Neural crest cell (in vitro differentiated cells): Measurements from ENCODE around the gene CTNNB1. TPM values are rescaled to one million over a fixed set of nuclear protein-coding genes. Genes with fewer than 3 reads are reported as not detected.

Source experiments
- DNase-seq: peaks from one replicate; pipeline ENCODE4 v3.0.0; 2021; ENCODE audit warnings: low read depth, mixed read lengths, low spot score
- H3K27ac Mint-ChIP-seq: one replicate; pipeline ENCODE4 v1.8.0; 2021; ENCODE audit warnings: mild to moderate bottlenecking, mixed read lengths; ENCODE audit not compliant: unreplicated experiment
- H3K27me3 Mint-ChIP-seq: 2 replicates; pipeline ENCODE4 v1.8.0; 2021; ENCODE audit warnings: low read depth, mild to moderate bottlenecking, mixed read lengths
- H3K36me3 Mint-ChIP-seq: 2 replicates; pipeline ENCODE4 v1.8.0; 2021; ENCODE audit warnings: low read depth, mild to moderate bottlenecking, mixed read lengths
- H3K4me1 Mint-ChIP-seq: 2 replicates; pipeline ENCODE4 v1.8.0; 2021; ENCODE audit warnings: mixed read lengths
- H3K4me3 Mint-ChIP-seq: one replicate; pipeline ENCODE4 v1.8.0; 2021; ENCODE audit warnings: mild to moderate bottlenecking, mixed read lengths
- H3K9me3 Mint-ChIP-seq: 2 replicates; pipeline ENCODE4 v1.8.0; 2021; ENCODE audit warnings: mixed read lengths
- CTCF ChIP-seq: fragments of 200-600 bp; sonication (generic); conservative IDR thresholded peaks from 2 replicates; pipeline ENCODE4 v1.5.0; 2021; ENCODE audit warnings: antibody characterized with exemption, mild to moderate bottlenecking
- total RNA-seq: library from RNA; stranded (reverse); gene quantifications from 2 replicates; pipeline ENCODE4 v1.2.1, GENCODE V29; 2021

CTNNB1 gene
- total RNA-seq, 1 donor from 2014 or later = 550 TPM

- Mint-ChIP-seq H3K9me3 (peaks cover 5% of the 10 kb centered on the region), H3K36me3 (peaks cover 3% of the 10 kb centered on the region), H3K4me3 (no peak overlapping the region), H3K27me3 (no peaks in the 10 kb centered on the region), H3K4me1 (no peaks in the 10 kb centered on the region), H3K27ac (no peak overlapping the region)
- TF ChIP-seq CTCF = no peak
- DNase-seq = no peak
Measured at GRCh38 chr3:41265011-41265545, 65.8 kb downstream of the CTNNB1 start.

GRCh38 chr3:41265823-41266273 is 66.5 kb downstream of the CTNNB1 start:
- H3K4me1 Mint-ChIP-seq = no peaks in the 10 kb centered on the region
- no peak overlapping the region for H3K27ac Mint-ChIP-seq
- no peak for TF ChIP-seq CTCF
- no peak for DNase-seq
- H3K9me3 Mint-ChIP-seq = peaks cover 5% of the 10 kb centered on the region
- no peaks in the 10 kb centered on the region for H3K27me3 Mint-ChIP-seq
- no peak overlapping the region for H3K4me3 Mint-ChIP-seq
- H3K36me3 Mint-ChIP-seq = peaks cover 3% of the 10 kb centered on the region

- no peaks in the 10 kb centered on the region for H3K27me3 Mint-ChIP-seq
- H3K4me1 Mint-ChIP-seq = no peaks in the 10 kb centered on the region
- H3K4me3 Mint-ChIP-seq = no peak overlapping the region
- TF ChIP-seq CTCF = no peak
- peaks cover 5% of the 10 kb centered on the region for H3K9me3 Mint-ChIP-seq
- no peak for DNase-seq
- H3K27ac Mint-ChIP-seq = no peak overlapping the region
- H3K36me3 Mint-ChIP-seq = no peaks in the 10 kb centered on the region
Measured at GRCh38 chr3:41267975-41268640, 68.8 kb downstream of the CTNNB1 start.

- no peak overlapping the region for H3K4me3 Mint-ChIP-seq
- no peaks in the 10 kb centered on the region for H3K27me3 Mint-ChIP-seq
- H3K27ac Mint-ChIP-seq = no peak overlapping the region
- H3K4me1 Mint-ChIP-seq = peaks cover 14% of the 10 kb centered on the region
- peaks cover 6% of the 10 kb centered on the region for H3K9me3 Mint-ChIP-seq
- no peaks in the 10 kb centered on the region for H3K36me3 Mint-ChIP-seq
- no peak for DNase-seq
- TF ChIP-seq CTCF = no peak
Measured at GRCh38 chr3:41272667-41273066, 73.4 kb downstream of the CTNNB1 start.

- TF ChIP-seq CTCF = no peak
- H3K27me3 Mint-ChIP-seq = no peaks in the 10 kb centered on the region
- DNase-seq = no peak
- no peak overlapping the region for H3K4me3 Mint-ChIP-seq
- H3K27ac Mint-ChIP-seq = no peak overlapping the region
- H3K36me3 Mint-ChIP-seq = peaks cover 3% of the 10 kb centered on the region
- peaks cover 14% of the 10 kb centered on the region for H3K4me1 Mint-ChIP-seq
- H3K9me3 Mint-ChIP-seq = peaks cover 6% of the 10 kb centered on the region
Measured at GRCh38 chr3:41274944-41275668, 75.8 kb downstream of the CTNNB1 start.
